ENCODE results near the gene SNAI1. TPM values are rescaled to one million over a fixed set of nuclear protein-coding genes. Genes with fewer than 3 reads are reported as not detected.

Gene SNAI1
- total and polyA plus RNA-seq, 7 donors, result 0.60 to 2.9 (median 1.8) TPM

DNA sequence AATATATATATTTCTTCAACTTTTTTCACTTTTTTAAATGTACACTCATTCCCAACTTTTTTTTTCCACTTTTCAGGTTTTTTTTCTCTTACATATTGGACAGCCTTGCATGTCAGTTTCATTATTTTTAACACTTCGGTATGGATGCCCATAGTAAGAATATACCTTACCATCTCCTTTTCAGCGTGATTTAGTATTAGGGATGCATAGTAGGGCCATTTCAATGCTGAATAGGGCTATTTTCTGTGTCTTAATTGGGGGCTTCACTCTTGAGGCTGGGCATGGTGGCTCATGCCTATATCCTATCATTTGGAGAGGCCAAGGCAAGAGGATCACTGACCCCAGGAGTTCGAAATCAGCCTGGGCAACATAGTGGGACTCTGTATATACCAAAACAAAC is 39.8 kb upstream of the SNAI1 start:
- WGBS, 2 donors, result 92 to 97% methylated on average over 3 of the region's 3 CpGs
- Histone ChIP-seq H3K36me3 (peaks cover 10 to 83% (median 24%) of the 10 kb centered on the region in 4 donors), H3K9me3 (no peaks in the 10 kb centered on the region), H3K4me1 (peaks cover 0 to 28% (median 17%) of the 10 kb centered on the region in 4 donors), H3K27me3 (no peaks in the 10 kb centered on the region), H3K27ac (no peak overlapping the region), H3K4me3 (no peak overlapping the region)
- TF ChIP-seq POLR2A (IDR thresholded peaks at IDR 0.05) (no peak), POLR2AphosphoS5 (IDR thresholded peaks at IDR 0.05) (no peak), EP300 (IDR thresholded peaks at IDR 0.05) (no peak)
- TF ChIP-seq, protein P1, sequence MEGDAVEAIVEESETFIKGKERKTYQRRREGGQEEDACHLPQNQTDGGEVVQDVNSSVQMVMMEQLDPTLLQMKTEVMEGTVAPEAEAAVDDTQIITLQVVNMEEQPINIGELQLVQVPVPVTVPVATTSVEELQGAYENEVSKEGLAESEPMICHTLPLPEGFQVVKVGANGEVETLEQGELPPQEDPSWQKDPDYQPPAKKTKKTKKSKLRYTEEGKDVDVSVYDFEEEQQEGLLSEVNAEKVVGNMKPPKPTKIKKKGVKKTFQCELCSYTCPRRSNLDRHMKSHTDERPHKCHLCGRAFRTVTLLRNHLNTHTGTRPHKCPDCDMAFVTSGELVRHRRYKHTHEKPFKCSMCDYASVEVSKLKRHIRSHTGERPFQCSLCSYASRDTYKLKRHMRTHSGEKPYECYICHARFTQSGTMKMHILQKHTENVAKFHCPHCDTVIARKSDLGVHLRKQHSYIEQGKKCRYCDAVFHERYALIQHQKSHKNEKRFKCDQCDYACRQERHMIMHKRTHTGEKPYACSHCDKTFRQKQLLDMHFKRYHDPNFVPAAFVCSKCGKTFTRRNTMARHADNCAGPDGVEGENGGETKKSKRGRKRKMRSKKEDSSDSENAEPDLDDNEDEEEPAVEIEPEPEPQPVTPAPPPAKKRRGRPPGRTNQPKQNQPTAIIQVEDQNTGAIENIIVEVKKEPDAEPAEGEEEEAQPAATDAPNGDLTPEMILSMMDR (IDR thresholded peaks at IDR 0.05), result no peak
- intact Hi-C loops (cut with DNase I), result no loop called here
- peak; percentile 15 for DNase-seq

DNA sequence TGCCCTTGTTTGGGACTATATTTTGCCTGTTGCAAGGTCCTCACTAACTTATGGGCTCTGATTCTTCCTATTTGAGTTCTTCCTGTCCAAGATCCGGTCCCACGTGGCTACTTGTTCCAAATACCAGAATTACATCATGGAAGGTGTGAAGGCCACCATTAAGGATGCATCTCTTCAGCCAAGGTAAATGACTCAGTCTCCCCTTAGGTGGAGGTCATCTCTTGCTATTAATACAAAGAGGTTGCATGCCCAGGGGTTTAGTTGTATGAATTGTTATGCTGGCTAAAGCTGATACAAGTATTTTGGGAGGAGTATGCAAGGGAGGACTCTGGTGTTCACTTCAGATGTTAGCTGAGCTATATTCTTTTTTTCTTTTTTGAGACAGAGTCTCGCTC is 37.5 kb upstream of the SNAI1 start:
- Histone ChIP-seq H3K27ac (no peak overlapping the region), H3K4me1 (peaks cover 0 to 10% (median 5%) of the 10 kb centered on the region in 4 donors), H3K27me3 (no peaks in the 10 kb centered on the region), H3K4me3 (no peak overlapping the region), H3K36me3 (peaks cover 19 to 90% (median 43%) of the 10 kb centered on the region in 4 donors), H3K9me3 (no peaks in the 10 kb centered on the region)
- WGBS, 2 donors, result 91 to 95% methylated on average over 3 of the region's 3 CpGs
- intact Hi-C loops (cut with DNase I), result no loop called here
- TF ChIP-seq EP300 (IDR thresholded peaks at IDR 0.05), result no peak
- TF ChIP-seq, protein P1 (IDR thresholded peaks at IDR 0.05), result no peak
- no peak for TF ChIP-seq POLR2AphosphoS5 (IDR thresholded peaks at IDR 0.05)
- no peak for TF ChIP-seq POLR2A (IDR thresholded peaks at IDR 0.05)
- peak; percentile 3 for DNase-seq

DNA sequence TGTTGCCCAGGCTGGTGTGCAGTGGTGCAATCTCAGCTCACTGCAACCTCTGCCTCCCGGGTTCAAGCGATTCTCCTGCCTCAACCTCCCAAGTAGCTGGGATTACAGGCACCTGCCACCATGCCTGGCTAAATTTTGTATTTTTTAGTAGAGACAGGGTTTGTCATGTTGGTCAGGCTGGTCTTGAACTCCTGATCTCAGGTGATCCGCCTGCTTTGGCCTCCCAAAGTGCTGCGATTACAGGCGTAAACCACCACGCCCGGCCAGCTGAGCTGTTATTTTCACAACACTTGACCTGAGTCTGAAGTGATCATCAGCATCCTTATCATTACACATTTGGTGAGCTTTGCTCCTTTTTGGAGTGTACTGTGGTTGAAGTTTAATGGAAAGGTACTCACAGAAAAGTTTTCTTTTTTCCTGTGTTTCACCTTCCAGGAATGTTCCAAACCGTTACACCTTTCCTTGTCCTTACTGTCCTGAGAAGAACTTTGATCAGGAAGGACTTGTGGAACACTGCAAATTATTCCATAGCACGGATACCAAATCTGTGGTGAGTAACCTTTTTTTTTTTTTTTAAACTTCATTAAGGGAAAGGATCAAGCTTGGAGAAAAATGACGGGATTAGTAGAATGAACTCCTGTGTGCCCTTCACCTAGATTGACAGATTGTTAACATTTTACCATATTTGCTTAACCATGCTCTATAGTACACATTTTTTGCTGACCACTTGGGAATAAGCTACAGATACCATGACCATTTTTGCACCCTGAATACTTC is 36.9 kb upstream of the SNAI1 start:
- 80 to 94% methylated on average over 10 of the region's 10 CpGs for WGBS, 2 donors
- no peak overlapping the region for H3K4me3 ChIP-seq
- H3K9me3 ChIP-seq, result no peaks in the 10 kb centered on the region
- peak; percentile 26 for DNase-seq
- peaks cover 24 to 93% (median 49%) of the 10 kb centered on the region in 4 donors for H3K36me3 ChIP-seq
- no peak overlapping the region for H3K27ac ChIP-seq
- TF ChIP-seq POLR2AphosphoS5 (IDR thresholded peaks at IDR 0.05) (no peak), POLR2A (IDR thresholded peaks at IDR 0.05) (no peak), EP300 (IDR thresholded peaks at IDR 0.05) (no peak)
- TF ChIP-seq, protein P1 (IDR thresholded peaks at IDR 0.05), result no peak
- peaks cover 0 to 7% (median 3%) of the 10 kb centered on the region in 4 donors for H3K4me1 ChIP-seq
- no peaks in the 10 kb centered on the region for H3K27me3 ChIP-seq
- intact Hi-C loops (cut with DNase I), result no loop called here

DNA sequence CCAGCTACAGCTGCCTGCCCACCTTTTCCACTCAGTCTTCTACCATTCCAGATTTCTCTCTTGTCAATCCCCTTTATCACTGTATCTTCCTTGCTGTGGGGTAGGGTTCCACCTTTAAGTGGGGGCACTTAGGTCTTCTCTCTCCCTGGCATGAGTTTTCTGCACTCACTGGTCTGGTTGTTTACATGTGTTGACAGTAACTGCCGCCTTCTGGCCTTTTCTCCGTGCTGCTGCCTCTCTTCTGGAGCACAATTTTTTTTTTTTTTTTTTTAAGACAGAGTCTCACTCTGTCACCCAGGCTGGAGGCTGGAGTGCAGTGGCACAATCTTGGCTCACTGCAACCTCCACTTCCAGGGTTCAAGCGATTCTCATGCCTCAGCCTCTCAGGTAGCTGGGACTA is 34.6 kb upstream of the SNAI1 start:
- H3K9me3 ChIP-seq, result no peaks in the 10 kb centered on the region
- H3K36me3 ChIP-seq, result peaks cover 31 to 93% (median 61%) of the 10 kb centered on the region in 4 donors
- 83 to 84% methylated on average over 3 of the region's 3 CpGs for WGBS, 2 donors

More for the DNA sequence above, 34.6 kb upstream of the SNAI1 start:
- Histone ChIP-seq H3K27me3 (no peaks in the 10 kb centered on the region), H3K4me3 (no peak overlapping the region), H3K4me1 (peaks cover 0 to 3% (median 0%) of the 10 kb centered on the region in 4 donors), H3K27ac (no peak overlapping the region)
- TF ChIP-seq POLR2A (IDR thresholded peaks at IDR 0.05) (no peak), EP300 (IDR thresholded peaks at IDR 0.05) (no peak), POLR2AphosphoS5 (IDR thresholded peaks at IDR 0.05) (no peak)
- TF ChIP-seq, protein P1 (IDR thresholded peaks at IDR 0.05), result no peak
- no peak for DNase-seq
- intact Hi-C loops (cut with DNase I), result no loop called here
